Fibroblast of lung (primary cell): ENCODE measurements around the gene MIS18BP1. TPM values are rescaled to one million over a fixed set of nuclear protein-coding genes. Genes with fewer than 3 reads are reported as not detected.
"Not testable (repeated sequence)": the region's sequence is repeated elsewhere in the genome, so short reads cannot be mapped to it uniquely, and the experiment has no call there.

ENCODE experiments used
- DNase-seq, 2 donors: peaks; one replicate each; pipeline versions ENCODE4 v3.0.0 to v3.0.0-alpha.2; 2010; ENCODE audit warnings: low read depth in 2 of 2
- H2AFZ ChIP-seq: 2 replicates; pipeline ENCODE4 v1.5.1; 2012; ENCODE audit warnings: low read length, control low read depth, inconsistent platforms
- H3K27ac ChIP-seq: 2 replicates; pipeline ENCODE4 v1.5.1; 2011; ENCODE audit warnings: low read length, control low read depth; ENCODE audit not compliant: insufficient read depth
- H3K27me3 ChIP-seq: 2 replicates; pipeline ENCODE4 v1.5.1; 2011; ENCODE audit warnings: mild to moderate bottlenecking, low read length; ENCODE audit not compliant: control insufficient read depth, insufficient read depth
- H3K36me3 ChIP-seq: 2 replicates; pipeline ENCODE4 v1.5.1; 2011; ENCODE audit warnings: low read length; ENCODE audit not compliant: control insufficient read depth, insufficient read depth
- H3K4me1 ChIP-seq: 2 replicates; pipeline ENCODE4 v1.5.1; 2011; ENCODE audit warnings: low read length; ENCODE audit not compliant: control insufficient read depth, insufficient read depth; ENCODE audit errors: extremely low read depth
- H3K4me2 ChIP-seq: 2 replicates; pipeline ENCODE4 v1.5.1; 2011; ENCODE audit warnings: low read length, control low read depth; ENCODE audit not compliant: insufficient read depth; ENCODE audit errors: extremely low read depth
- H3K4me3 ChIP-seq, 4 experiments: fragments of 200-600 bp in 1 of 4; sonication (generic) in 1 of 4; replicated peaks in 1 of 4; 2 replicates each; pipeline ENCODE4 v1.5.1; 2011 to 2016; ENCODE audit warnings: low read length in 4 of 4, low read depth in 3 of 4, mild to moderate bottlenecking in 3 of 4, control low read depth in 2 of 4, inconsistent platforms in 1 of 4, mixed read lengths in 1 of 4; ENCODE audit not compliant: insufficient read depth in 1 of 4; ENCODE audit errors: control extremely low read depth in 1 of 4
- H3K79me2 ChIP-seq: 2 replicates; pipeline ENCODE4 v1.5.1; 2012; ENCODE audit warnings: mild to moderate bottlenecking, low read length, inconsistent platforms; ENCODE audit not compliant: control insufficient read depth, insufficient read depth
- H3K9ac ChIP-seq: 2 replicates; pipeline ENCODE4 v1.5.1; 2011; ENCODE audit warnings: mild to moderate bottlenecking, low read length, control low read depth; ENCODE audit not compliant: insufficient read depth
- H3K9me3 ChIP-seq: 2 replicates; pipeline ENCODE4 v1.5.1; 2012; ENCODE audit warnings: low read depth, low read length; ENCODE audit not compliant: control insufficient read depth, insufficient read depth
- H4K20me1 ChIP-seq: 2 replicates; pipeline ENCODE4 v1.5.1; 2011; ENCODE audit warnings: low read length; ENCODE audit not compliant: control insufficient read depth, insufficient read depth; ENCODE audit errors: extremely low read depth
- EZH2 ChIP-seq: IDR thresholded peaks from 2 replicates; pipeline ENCODE4 v1.5.1; 2012; ENCODE audit warnings: low read length, control low read depth, mild to moderate bottlenecking; ENCODE audit errors: missing control alignments
- polyA plus RNA-seq, 2 donors: library from polyadenylated mRNA; depleted of rRNA in 1 of 2; stranded (reverse) in 1 of 2; unstranded in 1 of 2; fragments of >200 nt; gene quantifications; 2 replicates each; pipeline ENCODE4 v1.2.1, GENCODE V29; 2011 to 2012; ENCODE audit warnings: missing spikeins in 1 of 2
- total RNA-seq: library from RNA; depleted of rRNA; stranded (reverse); fragments of >200 nt; gene quantifications from 2 replicates; pipeline ENCODE4 v1.2.1, GENCODE V29; 2014
- TF ChIP-seq, protein P1 (sequence below), 2 donors: IDR thresholded peaks in 1 of 2; conservative IDR thresholded peaks in 1 of 2; 1 replicate in 1 of 2; 2 replicates in 1 of 2; pipeline ENCODE4 v1.5.1; 2011 to 2012; ENCODE audit warnings: low read length in 2 of 2, control low read depth in 1 of 2, inconsistent platforms in 1 of 2, low read depth in 1 of 2, mild to moderate bottlenecking in 1 of 2

The MIS18BP1 gene
- total and polyA plus RNA-seq, 2 donors (not counting 1 experiment from before 2014, with no cell fraction given): 13.3 to 26.4 TPM

DNA sequence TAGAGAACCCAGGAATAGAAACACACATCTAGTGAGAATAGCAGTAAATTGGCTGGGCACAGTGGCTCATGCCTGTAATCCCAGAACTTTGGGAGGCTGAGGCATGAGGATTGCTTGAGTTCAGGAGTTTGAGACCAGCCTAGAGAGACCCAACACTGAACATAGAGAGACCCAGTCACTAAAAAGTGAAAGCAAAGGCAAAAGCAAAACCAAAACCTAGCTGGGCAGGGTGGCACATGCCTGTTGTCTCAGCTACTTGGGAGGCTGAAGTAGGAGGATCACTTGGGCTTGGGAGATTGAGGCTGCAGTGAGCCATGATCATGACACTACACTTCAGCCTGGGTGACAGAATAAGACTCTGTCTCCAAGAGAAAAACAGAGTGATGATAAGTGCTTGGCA lies 37.5 kb upstream of the MIS18BP1 start:
- no peak overlapping the region for H2AFZ ChIP-seq
- no peaks in the 10 kb centered on the region for H3K9me3 ChIP-seq
- H3K36me3 ChIP-seq: no peaks in the 10 kb centered on the region
- H3K4me1 ChIP-seq: no peaks in the 10 kb centered on the region
- no peak for DNase-seq
- no peak overlapping the region for H3K4me3 ChIP-seq
- no peaks in the 10 kb centered on the region for H3K27me3 ChIP-seq
- no peak for TF ChIP-seq EZH2
- TF ChIP-seq, protein P1, sequence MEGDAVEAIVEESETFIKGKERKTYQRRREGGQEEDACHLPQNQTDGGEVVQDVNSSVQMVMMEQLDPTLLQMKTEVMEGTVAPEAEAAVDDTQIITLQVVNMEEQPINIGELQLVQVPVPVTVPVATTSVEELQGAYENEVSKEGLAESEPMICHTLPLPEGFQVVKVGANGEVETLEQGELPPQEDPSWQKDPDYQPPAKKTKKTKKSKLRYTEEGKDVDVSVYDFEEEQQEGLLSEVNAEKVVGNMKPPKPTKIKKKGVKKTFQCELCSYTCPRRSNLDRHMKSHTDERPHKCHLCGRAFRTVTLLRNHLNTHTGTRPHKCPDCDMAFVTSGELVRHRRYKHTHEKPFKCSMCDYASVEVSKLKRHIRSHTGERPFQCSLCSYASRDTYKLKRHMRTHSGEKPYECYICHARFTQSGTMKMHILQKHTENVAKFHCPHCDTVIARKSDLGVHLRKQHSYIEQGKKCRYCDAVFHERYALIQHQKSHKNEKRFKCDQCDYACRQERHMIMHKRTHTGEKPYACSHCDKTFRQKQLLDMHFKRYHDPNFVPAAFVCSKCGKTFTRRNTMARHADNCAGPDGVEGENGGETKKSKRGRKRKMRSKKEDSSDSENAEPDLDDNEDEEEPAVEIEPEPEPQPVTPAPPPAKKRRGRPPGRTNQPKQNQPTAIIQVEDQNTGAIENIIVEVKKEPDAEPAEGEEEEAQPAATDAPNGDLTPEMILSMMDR (conservative IDR thresholded peaks at IDR 0.05 in 1 of 2, IDR thresholded peaks at IDR 0.05 in 1 of 2; ENCODE audit: low read depth in 1 of 2, low read length in 2 of 2): no peak
- no peak overlapping the region for H3K27ac ChIP-seq
- H3K79me2 ChIP-seq: no peaks in the 10 kb centered on the region
- H3K9ac ChIP-seq: no peak overlapping the region
- H3K4me2 ChIP-seq: no peak overlapping the region
- H4K20me1 ChIP-seq: no peaks in the 10 kb centered on the region

DNA sequence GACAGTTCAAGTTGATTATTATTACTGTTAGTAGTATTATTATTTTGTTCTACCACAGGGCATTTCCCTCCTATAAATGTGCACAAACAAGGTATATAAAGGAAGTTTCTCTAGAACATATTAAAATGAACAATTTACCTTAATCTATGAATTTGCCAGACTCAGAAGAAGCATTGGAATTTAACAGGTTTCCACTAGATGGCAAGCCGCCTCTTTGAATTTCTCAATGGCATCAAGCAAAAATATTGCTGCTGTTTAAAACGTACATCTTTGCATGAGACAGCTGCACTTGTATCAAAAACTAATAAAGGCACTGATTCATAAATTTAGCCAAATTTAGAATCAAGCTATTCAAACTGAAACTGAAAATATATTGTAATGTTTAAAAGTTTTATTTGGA lies 34.6 kb upstream of the MIS18BP1 start:
- Histone ChIP-seq H3K4me3 (no peak overlapping the region), H3K9me3 (no peaks in the 10 kb centered on the region), H2AFZ (no peak overlapping the region), H3K9ac (no peak overlapping the region), H3K27ac (no peak overlapping the region), H3K4me1 (no peaks in the 10 kb centered on the region), H3K4me2 (no peak overlapping the region), H3K27me3 (no peaks in the 10 kb centered on the region), H4K20me1 (no peaks in the 10 kb centered on the region), H3K79me2 (no peaks in the 10 kb centered on the region), H3K36me3 (no peaks in the 10 kb centered on the region)
- no peak for DNase-seq
- no peak for TF ChIP-seq EZH2
- TF ChIP-seq, protein P1 (conservative IDR thresholded peaks at IDR 0.05 in 1 of 2, IDR thresholded peaks at IDR 0.05 in 1 of 2; ENCODE audit: low read depth in 1 of 2, low read length in 2 of 2): no peak

DNA sequence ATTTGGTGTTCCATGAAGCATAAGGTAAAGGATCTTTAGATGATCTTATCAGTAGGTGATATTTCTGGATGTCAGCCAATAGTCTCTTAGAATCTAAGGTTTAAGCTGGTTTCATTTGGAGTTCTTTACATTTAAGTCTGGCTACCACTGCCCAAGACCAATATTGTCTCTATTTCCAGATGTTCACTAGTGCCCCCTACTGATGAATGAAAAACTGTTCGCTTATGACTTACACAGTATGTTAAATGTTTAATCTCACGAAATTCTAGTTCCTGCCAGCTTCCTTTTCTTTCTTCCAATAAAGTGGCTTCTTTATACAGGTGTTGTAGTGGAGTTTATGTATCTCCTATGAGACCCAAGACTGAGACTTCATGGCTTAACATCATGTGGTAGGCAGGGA lies 31.8 kb upstream of the MIS18BP1 start:
- Histone ChIP-seq H4K20me1 (no peaks in the 10 kb centered on the region), H3K9ac (no peak overlapping the region), H3K79me2 (no peaks in the 10 kb centered on the region), H3K4me1 (no peaks in the 10 kb centered on the region), H3K27me3 (no peaks in the 10 kb centered on the region), H2AFZ (no peak overlapping the region), H3K4me3 (no peak overlapping the region), H3K36me3 (no peaks in the 10 kb centered on the region), H3K9me3 (no peaks in the 10 kb centered on the region), H3K4me2 (no peak overlapping the region), H3K27ac (no peak overlapping the region)
- TF ChIP-seq, protein P1 (conservative IDR thresholded peaks at IDR 0.05 in 1 of 2, IDR thresholded peaks at IDR 0.05 in 1 of 2; ENCODE audit: low read depth in 1 of 2, low read length in 2 of 2): no peak
- TF ChIP-seq EZH2: no peak
- DNase-seq: no peak

DNA sequence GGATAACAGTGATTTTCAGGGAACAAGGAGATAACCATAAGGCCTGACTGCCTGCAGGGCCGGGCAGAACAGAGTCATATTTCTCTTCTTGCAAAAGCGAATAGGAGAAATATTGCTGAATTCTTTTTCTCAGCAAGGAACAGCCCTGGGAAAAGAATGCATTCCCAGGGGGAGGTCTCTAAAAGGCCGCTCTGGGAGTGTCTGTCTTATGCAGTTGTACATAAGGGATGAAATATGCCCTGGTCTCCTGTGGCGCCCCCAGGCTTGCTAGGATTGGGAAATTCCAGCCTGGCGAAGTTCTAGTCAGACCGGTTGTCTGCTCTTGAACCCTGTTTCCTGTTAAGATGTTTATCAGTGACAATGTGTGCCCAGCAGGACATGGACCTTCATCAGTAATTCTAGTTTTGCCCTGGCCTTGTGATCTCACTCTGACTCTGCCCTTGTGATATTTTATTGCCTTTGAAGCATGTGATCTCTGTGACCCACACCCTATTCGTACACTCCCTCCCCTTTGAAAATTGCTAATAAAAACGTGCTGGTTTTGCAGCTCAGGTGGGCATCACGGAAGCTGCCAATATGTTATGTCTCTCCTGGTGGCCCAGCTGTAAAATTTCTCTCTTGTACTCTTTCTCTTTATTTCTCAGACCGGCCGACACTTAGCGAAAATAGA lies 28.9 kb upstream of the MIS18BP1 start:
- H3K4me1 ChIP-seq, H3K79me2 ChIP-seq, H3K9me3 ChIP-seq, H3K36me3 ChIP-seq, H3K27ac ChIP-seq, H3K27me3 ChIP-seq, H4K20me1 ChIP-seq, H3K4me3 ChIP-seq, H3K4me2 ChIP-seq, DNase-seq, H3K9ac ChIP-seq, H2AFZ ChIP-seq: not testable (repeated sequence)
